ENCODE results near the gene PSMD7. TPM values are rescaled to one million over a fixed set of nuclear protein-coding genes. Genes with fewer than 3 reads are reported as not detected.

PSMD7 gene
- total and polyA plus RNA-seq, 10 of the 15 experiments (the other 5 are each of a cell fraction or from before 2014, with no cell fraction given), result 64.3 to 199 (median 100) TPM

DNA sequence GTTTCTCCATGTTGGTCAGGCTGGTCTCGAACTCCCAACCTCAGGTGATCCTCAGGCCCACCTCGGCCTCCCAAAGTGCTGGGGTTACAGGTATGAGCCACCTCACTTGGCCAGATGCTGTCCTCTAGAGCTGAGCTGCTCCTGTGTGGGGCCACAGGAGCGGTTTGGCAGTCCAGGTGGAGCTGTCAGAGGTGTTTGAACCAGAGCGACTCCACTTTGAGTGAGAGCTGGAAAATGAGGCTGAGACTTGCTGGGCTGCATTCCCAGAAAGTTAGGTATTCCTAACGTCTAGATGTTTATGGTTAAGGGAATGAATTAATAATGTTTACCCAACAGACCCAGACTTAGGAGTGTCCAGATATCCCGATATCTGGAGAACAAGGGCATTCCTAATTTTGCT lies 16.8 kb upstream of the PSMD7 start:
- H3K79me2 ChIP-seq (ENCODE audit: control insufficient read depth, insufficient read depth, low read length), result no peaks in the 10 kb centered on the region
- BruUV-seq (replicated peaks), result no TSS peak
- H2AFZ ChIP-seq (ENCODE audit: control insufficient read depth, low read depth, low read length), result no peak overlapping the region
- intact Hi-C loops (cut with micrococcal nuclease; ENCODE audit: unreplicated experiment) (loop anchor here (10.0 kb wide), 1 partner anchor 215 kb away; no protein-coding TSS in a partner anchor), in situ Hi-C loops (cut with MboI) (no loop called here)
- H3K4me2 ChIP-seq (ENCODE audit: control insufficient read depth, insufficient read depth), result no peak overlapping the region
- no peak for TF ChIP-seq IRF4 (IDR thresholded peaks at IDR 0.05; ENCODE audit: low read depth, low read length)
- TF ChIP-seq, protein P1, sequence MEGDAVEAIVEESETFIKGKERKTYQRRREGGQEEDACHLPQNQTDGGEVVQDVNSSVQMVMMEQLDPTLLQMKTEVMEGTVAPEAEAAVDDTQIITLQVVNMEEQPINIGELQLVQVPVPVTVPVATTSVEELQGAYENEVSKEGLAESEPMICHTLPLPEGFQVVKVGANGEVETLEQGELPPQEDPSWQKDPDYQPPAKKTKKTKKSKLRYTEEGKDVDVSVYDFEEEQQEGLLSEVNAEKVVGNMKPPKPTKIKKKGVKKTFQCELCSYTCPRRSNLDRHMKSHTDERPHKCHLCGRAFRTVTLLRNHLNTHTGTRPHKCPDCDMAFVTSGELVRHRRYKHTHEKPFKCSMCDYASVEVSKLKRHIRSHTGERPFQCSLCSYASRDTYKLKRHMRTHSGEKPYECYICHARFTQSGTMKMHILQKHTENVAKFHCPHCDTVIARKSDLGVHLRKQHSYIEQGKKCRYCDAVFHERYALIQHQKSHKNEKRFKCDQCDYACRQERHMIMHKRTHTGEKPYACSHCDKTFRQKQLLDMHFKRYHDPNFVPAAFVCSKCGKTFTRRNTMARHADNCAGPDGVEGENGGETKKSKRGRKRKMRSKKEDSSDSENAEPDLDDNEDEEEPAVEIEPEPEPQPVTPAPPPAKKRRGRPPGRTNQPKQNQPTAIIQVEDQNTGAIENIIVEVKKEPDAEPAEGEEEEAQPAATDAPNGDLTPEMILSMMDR (IDR thresholded peaks at IDR 0.05 in 2 of 3, conservative IDR thresholded peaks at IDR 0.05 in 1 of 3; ENCODE audit: control insufficient read depth in 2 of 3, extremely low read depth in 1 of 3, insufficient read depth in 1 of 3, low read depth in 3 of 3, low read length in 3 of 3), result no peak
- TF ChIP-seq, protein P2, sequence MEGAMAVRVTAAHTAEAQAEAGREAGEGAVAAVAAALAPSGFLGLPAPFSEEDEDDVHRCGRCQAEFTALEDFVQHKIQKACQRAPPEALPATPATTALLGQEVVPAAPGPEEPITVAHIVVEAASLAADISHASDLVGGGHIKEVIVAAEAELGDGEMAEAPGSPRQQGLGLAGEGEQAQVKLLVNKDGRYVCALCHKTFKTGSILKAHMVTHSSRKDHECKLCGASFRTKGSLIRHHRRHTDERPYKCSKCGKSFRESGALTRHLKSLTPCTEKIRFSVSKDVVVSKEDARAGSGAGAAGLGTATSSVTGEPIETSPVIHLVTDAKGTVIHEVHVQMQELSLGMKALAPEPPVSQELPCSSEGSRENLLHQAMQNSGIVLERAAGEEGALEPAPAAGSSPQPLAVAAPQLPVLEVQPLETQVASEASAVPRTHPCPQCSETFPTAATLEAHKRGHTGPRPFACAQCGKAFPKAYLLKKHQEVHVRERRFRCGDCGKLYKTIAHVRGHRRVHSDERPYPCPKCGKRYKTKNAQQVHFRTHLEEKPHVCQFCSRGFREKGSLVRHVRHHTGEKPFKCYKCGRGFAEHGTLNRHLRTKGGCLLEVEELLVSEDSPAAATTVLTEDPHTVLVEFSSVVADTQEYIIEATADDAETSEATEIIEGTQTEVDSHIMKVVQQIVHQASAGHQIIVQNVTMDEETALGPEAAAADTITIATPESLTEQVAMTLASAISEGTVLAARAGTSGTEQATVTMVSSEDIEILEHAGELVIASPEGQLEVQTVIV (IDR thresholded peaks at IDR 0.05; ENCODE audit: borderline replicate concordance, partially characterized antibody), result no peak
- DNase-seq (ENCODE audit: low read depth, low spot score) (no peak), FAIRE-seq (no peak), ATAC-seq (no peak)
- H3K9ac ChIP-seq (ENCODE audit: control insufficient read depth, insufficient read depth, low read length), result no peak overlapping the region
- CTCF ChIA-PET, result no interaction called here
- no peaks in the 10 kb centered on the region for H3K4me1 ChIP-seq (ENCODE audit: control insufficient read depth, insufficient read depth, low read length)
- SMC1A ChIA-PET (ENCODE audit: uncharacterized antibody, unreplicated experiment), result no interaction called here
- WGBS (ENCODE audit: insufficient coverage, insufficient replicate concordance, low lambda C conversion rate, missing lambda C conversion rate), result 66% methylated on average over 6 of the region's 6 CpGs
- H4K20me1 ChIP-seq (ENCODE audit: control insufficient read depth, insufficient read depth), result no peaks in the 10 kb centered on the region
- H3K36me3 ChIP-seq (ENCODE audit: control insufficient read depth in 2 of 2, insufficient read depth in 2 of 2, low read length in 1 of 2), result no peaks in the 10 kb centered on the region; a peak in 1 of 4 replicates
- no peak overlapping the region for H3K4me3 ChIP-seq
- H3K9me3 ChIP-seq (replicated peaks; ENCODE audit: control insufficient read depth, insufficient read depth, low read length), result no peaks in the 10 kb centered on the region
- POLR2A ChIA-PET, result no interaction called here
- RAD21 ChIA-PET (ENCODE audit: unreplicated experiment), result no interaction called here
- no peaks in the 10 kb centered on the region for H3K27me3 ChIP-seq (replicated peaks in 1 of 2; ENCODE audit: control insufficient read depth in 2 of 2, insufficient read depth in 2 of 2, low read length in 1 of 2)
- H3K27ac ChIP-seq (ENCODE audit: control insufficient read depth, insufficient read depth), result no peak overlapping the region
